Measurements from ENCODE around the gene ATP6V1G2.

DNA sequence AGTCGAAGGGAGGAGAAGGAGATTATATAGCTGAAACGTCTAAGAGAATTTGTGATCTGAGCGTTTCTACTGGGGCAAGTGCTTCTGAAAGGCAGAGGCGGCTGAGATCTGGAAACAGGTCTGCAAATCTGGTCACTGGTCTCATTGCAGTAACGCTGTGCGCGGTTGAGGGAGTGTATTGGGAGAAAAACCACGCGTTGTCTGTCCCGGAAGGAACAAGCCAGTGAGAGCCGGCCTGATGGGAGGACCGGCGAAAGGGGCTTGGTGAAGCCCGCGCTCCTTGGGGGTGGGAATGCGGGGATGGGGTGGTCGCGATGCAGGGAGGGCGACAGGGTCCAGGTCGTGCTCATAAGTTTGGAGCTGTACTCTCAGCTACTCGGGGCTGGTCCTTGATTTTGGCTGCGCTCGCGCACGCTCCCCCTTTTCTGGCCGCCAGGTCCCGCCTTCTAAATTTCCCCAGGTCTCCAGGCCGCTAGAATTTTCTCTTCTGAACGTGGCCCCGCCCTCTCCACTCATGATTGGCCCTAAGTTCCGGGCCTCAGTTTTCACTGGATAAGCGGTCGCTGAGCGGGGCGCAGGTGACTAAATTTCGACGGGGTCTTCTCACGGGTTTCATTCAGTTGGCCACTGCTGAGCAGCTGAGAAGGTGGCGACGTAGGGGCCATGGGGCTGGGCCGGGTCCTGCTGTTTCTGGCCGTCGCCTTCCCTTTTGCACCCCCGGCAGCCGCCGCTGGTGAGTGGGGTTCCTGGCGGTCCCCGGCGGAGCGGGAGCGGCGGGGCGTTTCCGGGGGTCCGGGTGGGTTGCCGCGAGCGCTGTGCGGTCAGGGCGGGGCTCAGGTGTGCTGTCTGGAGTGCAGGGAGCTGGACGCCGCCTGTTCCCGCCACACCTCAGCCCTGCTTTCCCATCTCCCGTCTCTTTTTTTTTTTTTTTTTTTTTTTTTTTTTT, 48.6 kb downstream of the ATP6V1G2 start, which contains the start of gene MICB:
- TF ChIP-seq EP300 (IDR thresholded peaks at IDR 0.05; ENCODE audit: low read depth): no peak
- TF ChIP-seq, protein P1, sequence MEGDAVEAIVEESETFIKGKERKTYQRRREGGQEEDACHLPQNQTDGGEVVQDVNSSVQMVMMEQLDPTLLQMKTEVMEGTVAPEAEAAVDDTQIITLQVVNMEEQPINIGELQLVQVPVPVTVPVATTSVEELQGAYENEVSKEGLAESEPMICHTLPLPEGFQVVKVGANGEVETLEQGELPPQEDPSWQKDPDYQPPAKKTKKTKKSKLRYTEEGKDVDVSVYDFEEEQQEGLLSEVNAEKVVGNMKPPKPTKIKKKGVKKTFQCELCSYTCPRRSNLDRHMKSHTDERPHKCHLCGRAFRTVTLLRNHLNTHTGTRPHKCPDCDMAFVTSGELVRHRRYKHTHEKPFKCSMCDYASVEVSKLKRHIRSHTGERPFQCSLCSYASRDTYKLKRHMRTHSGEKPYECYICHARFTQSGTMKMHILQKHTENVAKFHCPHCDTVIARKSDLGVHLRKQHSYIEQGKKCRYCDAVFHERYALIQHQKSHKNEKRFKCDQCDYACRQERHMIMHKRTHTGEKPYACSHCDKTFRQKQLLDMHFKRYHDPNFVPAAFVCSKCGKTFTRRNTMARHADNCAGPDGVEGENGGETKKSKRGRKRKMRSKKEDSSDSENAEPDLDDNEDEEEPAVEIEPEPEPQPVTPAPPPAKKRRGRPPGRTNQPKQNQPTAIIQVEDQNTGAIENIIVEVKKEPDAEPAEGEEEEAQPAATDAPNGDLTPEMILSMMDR (IDR thresholded peaks at IDR 0.05): no peak
- TF ChIP-seq POLR2A (IDR thresholded peaks at IDR 0.05): peak; percentile 55
- TF ChIP-seq POLR2AphosphoS5 (IDR thresholded peaks at IDR 0.05): peak in 2 of 3 donors; percentile 52 to 54
